H9 (cell line): ENCODE measurements around the gene RIMBP2. TPM values are rescaled to one million over a fixed set of nuclear protein-coding genes. Genes with fewer than 3 reads are reported as not detected.

Source experiments
- DNase-seq: peaks from one replicate; pipeline ENCODE4 v3.0.0-alpha.2; 2017
- H2AFZ ChIP-seq: one replicate; pipeline ENCODE4 v1.6.1; 2013; ENCODE audit warnings: mild to moderate bottlenecking, low read length, control low read depth, moderate library complexity
- H2AK5ac ChIP-seq: 2 replicates; pipeline ENCODE4 v1.6.1; 2013; ENCODE audit warnings: low read length, control low read depth, mixed read lengths; ENCODE audit not compliant: insufficient read length
- H2BK120ac ChIP-seq: one replicate; pipeline ENCODE4 v1.6.1; 2013; ENCODE audit warnings: low read depth, mild to moderate bottlenecking, low read length, control low read depth, inconsistent platforms; ENCODE audit not compliant: poor library complexity, severe bottlenecking
- H2BK12ac ChIP-seq: 2 replicates; pipeline ENCODE4 v1.6.1; 2013; ENCODE audit warnings: low read length, control low read depth, mixed read lengths, low read depth; ENCODE audit not compliant: insufficient read length
- H2BK15ac ChIP-seq: 2 replicates; pipeline ENCODE4 v1.6.1; 2013; ENCODE audit warnings: low read depth, low read length, control low read depth
- H2BK20ac ChIP-seq: one replicate; pipeline ENCODE4 v1.6.1; 2013; ENCODE audit warnings: low read depth, mild to moderate bottlenecking, low read length, control low read depth, inconsistent platforms; ENCODE audit not compliant: poor library complexity, severe bottlenecking
- H2BK5ac ChIP-seq: 2 replicates; pipeline ENCODE4 v1.6.1; 2013; ENCODE audit warnings: low read length, control low read depth, mixed read lengths; ENCODE audit not compliant: insufficient read length
- H3K14ac ChIP-seq: 2 replicates; pipeline ENCODE4 v1.6.1; 2013; ENCODE audit warnings: low read length, control low read depth; ENCODE audit not compliant: insufficient read depth
- H3K18ac ChIP-seq: 2 replicates; pipeline ENCODE4 v1.6.1; 2013; ENCODE audit warnings: low read depth, mild to moderate bottlenecking, mixed read lengths, low read length, control low read depth; ENCODE audit not compliant: insufficient read length
- H3K23ac ChIP-seq: 2 replicates; pipeline ENCODE4 v1.6.1; 2013; ENCODE audit warnings: low read length, control low read depth, mixed read lengths, low read depth; ENCODE audit not compliant: insufficient read length
- H3K23me2 ChIP-seq: 2 replicates; pipeline ENCODE4 v1.6.1; 2013; ENCODE audit warnings: low read depth, mild to moderate bottlenecking, mixed read lengths, low read length, control low read depth; ENCODE audit not compliant: insufficient read length, poor library complexity, severe bottlenecking
- H3K27ac ChIP-seq: 2 replicates; pipeline ENCODE4 v1.5.1; 2013; ENCODE audit warnings: low read length, control low read depth, mixed read lengths, low read depth; ENCODE audit not compliant: insufficient read length
- H3K27me3 ChIP-seq: 2 replicates; pipeline ENCODE4 v1.6.1; 2013; ENCODE audit warnings: low read length, control low read depth, inconsistent platforms; ENCODE audit not compliant: insufficient read depth
- H3K4ac ChIP-seq: 2 replicates; pipeline ENCODE4 v1.6.1; 2013; ENCODE audit warnings: low read depth, mild to moderate bottlenecking, control low read depth, inconsistent platforms, low read length, moderate library complexity
- H3K4me1 ChIP-seq: 2 replicates; pipeline ENCODE4 v1.6.1; 2013; ENCODE audit warnings: low read length, control low read depth, inconsistent platforms; ENCODE audit not compliant: insufficient read depth
- H3K4me2 ChIP-seq: 2 replicates; pipeline ENCODE4 v1.6.1; 2013; ENCODE audit warnings: low read length, control low read depth, mixed read lengths; ENCODE audit not compliant: insufficient read length, insufficient read depth
- H3K56ac ChIP-seq: 2 replicates; pipeline ENCODE4 v1.6.1; 2013; ENCODE audit warnings: low read depth, mild to moderate bottlenecking, mixed read lengths, low read length, control low read depth; ENCODE audit not compliant: insufficient read length
- H3K79me1 ChIP-seq: 2 replicates; pipeline ENCODE4 v1.6.1; 2013; ENCODE audit warnings: low read depth, mild to moderate bottlenecking, moderate library complexity, low read length, control low read depth, inconsistent platforms; ENCODE audit not compliant: insufficient read depth, poor library complexity, severe bottlenecking
- H3K79me2 ChIP-seq: 2 replicates; pipeline ENCODE4 v1.6.1; 2013; ENCODE audit warnings: low read length, control low read depth, inconsistent platforms; ENCODE audit not compliant: insufficient read depth
- H3K9ac ChIP-seq: 2 replicates; pipeline ENCODE4 v1.6.1; 2013; ENCODE audit warnings: low read length, control low read depth, mixed read lengths; ENCODE audit not compliant: insufficient read length; ENCODE audit errors: extremely low read depth
- H3K9me3 ChIP-seq: one replicate; pipeline ENCODE4 v1.6.1; 2013; ENCODE audit warnings: low read depth, low read length, inconsistent platforms; ENCODE audit not compliant: control insufficient read depth
- H3T11ph ChIP-seq: one replicate; pipeline ENCODE4 v1.6.1; 2013; ENCODE audit warnings: mild to moderate bottlenecking, low read length, control low read depth, inconsistent platforms
- H4K20me1 ChIP-seq: one replicate; pipeline ENCODE4 v1.6.1; 2013; ENCODE audit not compliant: control insufficient read depth, insufficient read length, insufficient read depth
- H4K5ac ChIP-seq: 2 replicates; pipeline ENCODE4 v1.6.1; 2013; ENCODE audit warnings: low read depth, mild to moderate bottlenecking, mixed read lengths, low read length, control low read depth; ENCODE audit not compliant: insufficient read length
- H4K8ac ChIP-seq: replicated peaks from 2 replicates; pipeline ENCODE4 v1.6.1; 2013; ENCODE audit warnings: low read length, control low read depth, mixed read lengths, low read depth; ENCODE audit not compliant: insufficient read length
- H4K91ac ChIP-seq: 2 replicates; pipeline ENCODE4 v1.6.1; 2013; ENCODE audit warnings: low read depth, mild to moderate bottlenecking, moderate library complexity, mixed read lengths, low read length, control low read depth; ENCODE audit not compliant: insufficient read length
- H3K27ac Mint-ChIP-seq, 3 experiments: 2 replicates in 2 of 3; 3 replicates in 1 of 3; pipeline ENCODE4 v1.8.0; 2020 to 2021; ENCODE audit warnings: mixed read lengths in 3 of 3, mild to moderate bottlenecking in 1 of 3, moderate library complexity in 1 of 3
- H3K27me3 Mint-ChIP-seq: 2 replicates; pipeline ENCODE4 v1.8.0; 2021; ENCODE audit warnings: low read depth, mild to moderate bottlenecking, moderate library complexity, mixed read lengths
- H3K36me3 Mint-ChIP-seq, 3 experiments: 2 replicates in 2 of 3; 3 replicates in 1 of 3; pipeline ENCODE4 v1.8.0; 2020 to 2021; ENCODE audit warnings: low read depth in 3 of 3, mixed read lengths in 3 of 3; ENCODE audit not compliant: insufficient read depth in 1 of 3
- H3K4me1 Mint-ChIP-seq, 2 experiments: 2 replicates each; pipeline ENCODE4 v1.8.0; 2020; ENCODE audit warnings: mixed read lengths in 2 of 2
- H3K4me3 Mint-ChIP-seq, 2 experiments: 2 replicates in 1 of 2; 3 replicates in 1 of 2; pipeline ENCODE4 v1.8.0; 2020 to 2021; ENCODE audit warnings: mild to moderate bottlenecking in 2 of 2, mixed read lengths in 2 of 2, moderate library complexity in 1 of 2
- H3K9me3 Mint-ChIP-seq, 2 experiments: 2 replicates in 1 of 2; 3 replicates in 1 of 2; pipeline ENCODE4 v1.8.0; 2020; ENCODE audit warnings: mild to moderate bottlenecking in 2 of 2, mixed read lengths in 2 of 2, moderate library complexity in 1 of 2
- WGBS: extraction: QIAGEN DNeasy Blood & Tissue Kit; methylation state at CpG from one replicate; pipeline ENCODE4 v1.1.7; 2013; ENCODE audit warnings: missing lambda C conversion rate, low lambda C conversion rate, mixed read lengths; ENCODE audit not compliant: insufficient read length; ENCODE audit errors: extremely low coverage; 5-methylcytosine and 5-hydroxymethylcytosine counted together
- total RNA-seq: library from RNA; stranded (reverse); gene quantifications from 2 replicates; pipeline ENCODE4 v1.2.1, GENCODE V29; 2021
- TF ChIP-seq, protein P1 (sequence below): fragments of 200-600 bp; sonication (generic); conservative IDR thresholded peaks from 3 replicates; pipeline ENCODE4 v1.8.0; 2021; ENCODE audit warnings: antibody characterized with exemption, mild to moderate bottlenecking

Gene RIMBP2
- total RNA-seq, 1 experiment from 2014 or later = 0.70 TPM

DNA sequence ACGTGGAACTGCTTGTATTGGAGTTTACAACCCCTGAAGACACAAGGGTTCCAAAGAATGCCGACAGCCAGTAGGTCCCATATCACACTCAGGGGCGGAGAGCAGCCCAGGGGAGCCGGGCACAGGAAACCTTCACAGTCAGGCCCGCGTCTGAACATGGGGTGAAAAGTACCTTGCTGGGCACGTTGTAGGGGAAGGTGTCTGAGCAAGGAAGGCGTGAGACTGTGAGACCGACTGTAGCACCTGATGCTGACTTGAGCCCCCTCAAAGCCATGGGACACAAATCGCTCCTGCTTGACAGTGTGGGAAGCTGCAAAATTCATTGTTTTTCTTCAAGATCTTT is 14.7 kb downstream of the RIMBP2 start:
- Histone ChIP-seq H2BK20ac (no peak overlapping the region), H3K4me1 (no peaks in the 10 kb centered on the region), H4K20me1 (no peaks in the 10 kb centered on the region), H3K27ac (no peak overlapping the region), H3K9me3 (no peaks in the 10 kb centered on the region), H3K56ac (no peak overlapping the region), H3K9ac (no peak overlapping the region), H2BK15ac (no peak overlapping the region), H3K27me3 (no peaks in the 10 kb centered on the region), H4K5ac (no peak overlapping the region), H2BK120ac (no peak overlapping the region), H2AFZ (no peak overlapping the region), H3K14ac (no peak overlapping the region), H4K8ac (no peak overlapping the region), H3K79me1 (no peaks in the 10 kb centered on the region), H3K18ac (no peak overlapping the region), H2BK5ac (no peak overlapping the region), H2BK12ac (no peak overlapping the region), H3T11ph (no peak overlapping the region), H3K4me2 (no peak overlapping the region), H4K91ac (no peak overlapping the region), H3K4ac (no peak overlapping the region), H3K23me2 (no peaks in the 10 kb centered on the region), H2AK5ac (no peak overlapping the region), H3K79me2 (no peaks in the 10 kb centered on the region), H3K23ac (no peak overlapping the region)
- peaks cover 7 to 15% of the 10 kb centered on the region in 2 experiments for H3K4me1 Mint-ChIP-seq
- no CpG with 5 or more reads among the region's 10 CpGs for WGBS
- TF ChIP-seq, protein P1, sequence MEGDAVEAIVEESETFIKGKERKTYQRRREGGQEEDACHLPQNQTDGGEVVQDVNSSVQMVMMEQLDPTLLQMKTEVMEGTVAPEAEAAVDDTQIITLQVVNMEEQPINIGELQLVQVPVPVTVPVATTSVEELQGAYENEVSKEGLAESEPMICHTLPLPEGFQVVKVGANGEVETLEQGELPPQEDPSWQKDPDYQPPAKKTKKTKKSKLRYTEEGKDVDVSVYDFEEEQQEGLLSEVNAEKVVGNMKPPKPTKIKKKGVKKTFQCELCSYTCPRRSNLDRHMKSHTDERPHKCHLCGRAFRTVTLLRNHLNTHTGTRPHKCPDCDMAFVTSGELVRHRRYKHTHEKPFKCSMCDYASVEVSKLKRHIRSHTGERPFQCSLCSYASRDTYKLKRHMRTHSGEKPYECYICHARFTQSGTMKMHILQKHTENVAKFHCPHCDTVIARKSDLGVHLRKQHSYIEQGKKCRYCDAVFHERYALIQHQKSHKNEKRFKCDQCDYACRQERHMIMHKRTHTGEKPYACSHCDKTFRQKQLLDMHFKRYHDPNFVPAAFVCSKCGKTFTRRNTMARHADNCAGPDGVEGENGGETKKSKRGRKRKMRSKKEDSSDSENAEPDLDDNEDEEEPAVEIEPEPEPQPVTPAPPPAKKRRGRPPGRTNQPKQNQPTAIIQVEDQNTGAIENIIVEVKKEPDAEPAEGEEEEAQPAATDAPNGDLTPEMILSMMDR = no peak
- peaks cover 0 to 3% of the 10 kb centered on the region in 2 experiments; a peak in 4 of 5 replicates for H3K9me3 Mint-ChIP-seq
- H3K27ac Mint-ChIP-seq = no peak overlapping the region
- no peak overlapping the region for H3K4me3 Mint-ChIP-seq
- no peaks in the 10 kb centered on the region for H3K36me3 Mint-ChIP-seq
- DNase-seq = no peak
- H3K27me3 Mint-ChIP-seq = peaks cover 24% of the 10 kb centered on the region
